HG02678 (cell line): Measurements from ENCODE around the gene VEGFA.

Experiments used
- ATAC-seq: cut with Tn5 transposase; IDR thresholded peaks from one replicate; pipeline ENCODE4 v1.9.1; 2021; ENCODE audit warnings: mild to moderate bottlenecking, moderate library complexity; ENCODE audit not compliant: unreplicated experiment

Gene VEGFA

GRCh38 chr6:43784049-43784855, 14.2 kb downstream of the VEGFA start:
- no peak for ATAC-seq

- ATAC-seq = no peak
These were observed 15.3 kb downstream of the VEGFA start for GRCh38 chr6:43785220-43785752.

- no peak for ATAC-seq
These were observed 15.9 kb downstream of the VEGFA start for GRCh38 chr6:43785904-43786303.

- no peak for ATAC-seq
These were observed 16.8 kb downstream of the VEGFA start for GRCh38 chr6:43786664-43787329.

DNA sequence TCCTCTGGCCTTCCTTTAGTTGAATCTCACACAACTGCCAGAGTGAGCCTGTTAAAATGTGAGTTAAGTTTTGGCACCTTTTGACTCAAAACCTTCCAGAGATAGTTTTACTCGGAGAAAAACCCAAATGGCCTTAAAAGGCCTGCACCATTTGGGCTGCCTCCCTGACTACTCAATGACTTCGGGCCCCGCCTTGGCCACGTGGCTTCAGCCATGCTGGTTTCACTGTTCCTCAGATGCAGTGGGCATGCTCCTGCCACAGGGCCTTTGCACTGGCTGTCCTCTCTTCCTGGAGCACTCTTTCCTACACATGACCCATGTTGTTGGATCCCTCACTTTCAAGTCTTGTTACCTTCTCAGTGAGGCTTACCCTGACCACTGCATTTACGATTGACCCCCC, 18.3 kb downstream of the VEGFA start:
- no peak for ATAC-seq

DNA sequence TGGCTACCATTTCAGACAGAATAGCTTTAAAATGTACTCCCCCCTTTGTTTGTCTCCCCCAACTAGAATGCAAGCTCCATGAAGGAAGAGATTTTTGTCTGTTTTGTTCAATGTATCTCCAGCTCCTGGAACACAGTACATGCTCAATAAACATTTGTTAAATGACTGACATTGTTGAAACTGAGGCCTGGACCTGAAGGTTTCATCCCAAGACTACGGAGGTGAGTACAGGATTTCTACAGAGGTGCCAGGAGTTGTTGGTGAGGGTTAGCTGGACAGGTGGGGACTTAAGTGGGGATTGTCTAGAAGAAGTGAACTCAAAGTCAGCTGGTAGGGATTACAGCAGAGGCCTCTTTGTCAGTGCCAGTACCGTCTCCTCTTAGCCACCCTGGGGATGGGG, 19.4 kb downstream of the VEGFA start:
- ATAC-seq = no peak

DNA sequence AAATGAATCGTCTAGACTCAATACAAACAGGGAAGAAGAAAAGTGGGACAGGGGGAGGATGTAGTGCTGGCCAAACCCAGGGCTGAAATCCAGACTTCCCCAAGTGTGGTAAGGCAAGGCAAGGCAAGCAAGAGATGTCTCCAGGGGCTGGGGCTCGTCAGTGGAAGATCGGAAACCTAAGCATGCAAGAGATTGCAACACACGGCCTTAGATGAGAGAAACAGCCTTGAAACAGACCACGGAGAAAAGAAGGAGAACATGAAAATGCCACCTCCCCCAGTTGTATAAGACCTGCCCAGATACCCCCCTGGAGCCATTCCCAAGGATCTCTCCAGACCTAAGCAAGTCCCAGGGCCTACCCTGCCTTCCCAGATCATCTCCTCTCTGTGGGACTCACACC, 20.0 kb downstream of the VEGFA start:
- no peak for ATAC-seq

DNA sequence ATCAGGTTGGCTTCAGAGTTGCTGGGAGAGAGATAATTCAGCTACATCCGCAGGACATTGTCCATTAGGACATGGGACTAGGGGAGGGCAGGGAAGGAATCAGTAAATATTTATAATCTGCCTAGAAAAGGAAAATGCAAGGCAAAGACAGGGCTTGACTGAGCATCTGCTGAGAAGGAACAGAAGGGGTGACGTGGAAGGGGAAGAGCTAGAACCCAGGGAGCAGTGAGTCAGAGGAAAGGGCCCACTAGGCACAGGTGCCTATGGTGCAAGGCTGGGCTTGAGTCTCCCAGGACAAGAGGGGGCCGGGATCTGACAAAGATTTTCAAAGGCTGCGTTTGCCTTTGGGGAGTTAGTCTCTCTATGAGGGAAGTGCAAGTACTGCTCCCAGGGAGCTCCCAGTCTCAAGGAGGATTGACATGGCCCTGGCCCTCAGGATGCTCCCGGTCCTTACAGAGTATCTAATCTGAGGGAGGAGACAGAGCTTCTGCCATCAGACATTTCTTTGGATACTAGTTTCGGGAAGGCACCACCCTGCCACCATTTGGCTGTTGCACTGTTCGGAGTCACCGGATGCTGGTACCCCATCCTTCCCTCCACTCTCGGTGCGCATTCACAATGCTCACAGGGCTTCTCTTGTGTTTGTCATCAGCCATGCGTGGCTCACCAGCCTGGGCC, 21.9 kb downstream of the VEGFA start:
- ATAC-seq = no peak

DNA sequence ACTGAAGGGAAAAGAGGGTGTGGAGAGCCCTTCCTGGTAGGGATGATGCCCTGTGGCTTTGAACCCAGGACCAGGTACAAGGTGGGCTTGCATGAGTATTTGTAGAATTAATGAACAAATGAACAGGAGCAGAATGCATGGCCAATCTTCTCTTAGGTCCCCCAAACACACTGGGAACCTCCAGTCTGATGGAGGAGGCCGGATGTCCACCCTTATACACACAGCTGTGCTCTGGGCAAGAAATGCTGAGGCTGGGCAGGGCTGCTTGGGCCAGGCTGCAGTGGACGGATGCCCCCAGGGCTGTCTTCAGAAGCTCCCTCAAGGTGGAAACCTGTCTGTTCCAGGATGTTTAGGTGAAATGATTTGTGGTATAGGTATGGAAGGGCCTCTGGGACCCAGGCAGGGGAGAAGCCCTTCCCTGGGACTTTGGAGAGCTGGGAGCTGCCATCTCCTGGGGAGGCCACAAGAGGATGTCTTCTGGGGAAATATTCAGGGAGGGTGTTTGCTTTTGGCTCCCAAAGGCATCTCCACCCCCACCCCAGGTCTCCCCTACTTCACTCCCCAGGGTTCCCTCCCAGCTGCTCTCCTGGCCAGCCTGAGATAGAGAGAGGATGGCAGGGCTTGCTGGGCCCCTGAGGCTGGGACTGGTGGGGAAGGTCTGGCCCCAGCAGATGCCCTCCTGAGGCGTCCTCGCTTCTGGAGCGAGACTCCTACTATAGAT, 23.3 kb downstream of the VEGFA start:
- ATAC-seq = no peak

GRCh38 chr6:43793875-43794242, 23.8 kb downstream of the VEGFA start:
- ATAC-seq = no peak

DNA sequence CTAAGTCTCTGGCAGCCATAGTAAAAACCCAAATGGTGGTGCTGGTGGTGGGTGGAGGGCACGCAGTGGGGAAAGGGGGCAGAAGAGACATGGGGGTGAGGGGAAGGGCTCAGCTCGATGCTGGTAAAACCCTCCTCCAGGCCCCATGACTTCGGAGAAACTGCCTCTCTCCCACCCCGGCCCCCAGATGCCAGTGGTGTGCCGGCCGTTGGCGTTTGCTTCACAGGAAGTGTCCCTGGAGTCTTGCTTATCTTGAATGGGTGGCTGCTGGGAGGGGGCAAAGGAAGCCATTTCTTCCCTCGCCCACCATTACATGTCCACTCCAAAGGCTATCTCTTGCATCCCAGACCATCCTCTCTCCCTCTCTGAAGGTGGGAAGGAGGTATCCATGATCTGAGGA, 25.4 kb downstream of the VEGFA start:
- no peak for ATAC-seq

DNA sequence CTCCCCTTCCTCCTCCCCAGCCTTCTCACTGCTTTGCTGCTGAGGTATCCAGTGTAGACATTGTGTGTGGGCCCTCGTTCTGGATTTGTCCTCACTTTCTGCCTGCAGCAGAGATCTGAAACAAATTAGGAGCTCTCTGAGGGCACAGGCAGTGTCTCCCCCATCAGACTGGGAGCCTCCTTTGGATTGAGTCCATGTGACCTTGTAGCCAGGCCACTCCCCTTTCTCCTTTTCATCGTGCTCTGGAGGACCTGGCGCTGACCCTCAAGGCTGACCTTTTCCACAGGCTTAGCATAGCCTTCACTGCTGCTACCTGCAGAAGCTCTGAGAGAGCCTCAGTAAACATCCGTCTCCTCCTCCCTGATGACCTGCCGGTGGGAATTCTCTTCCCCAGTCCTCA, 26.2 kb downstream of the VEGFA start:
- ATAC-seq = no peak

GRCh38 chr6:43796903-43797890, 27.2 kb downstream of the VEGFA start:
- no peak for ATAC-seq

DNA sequence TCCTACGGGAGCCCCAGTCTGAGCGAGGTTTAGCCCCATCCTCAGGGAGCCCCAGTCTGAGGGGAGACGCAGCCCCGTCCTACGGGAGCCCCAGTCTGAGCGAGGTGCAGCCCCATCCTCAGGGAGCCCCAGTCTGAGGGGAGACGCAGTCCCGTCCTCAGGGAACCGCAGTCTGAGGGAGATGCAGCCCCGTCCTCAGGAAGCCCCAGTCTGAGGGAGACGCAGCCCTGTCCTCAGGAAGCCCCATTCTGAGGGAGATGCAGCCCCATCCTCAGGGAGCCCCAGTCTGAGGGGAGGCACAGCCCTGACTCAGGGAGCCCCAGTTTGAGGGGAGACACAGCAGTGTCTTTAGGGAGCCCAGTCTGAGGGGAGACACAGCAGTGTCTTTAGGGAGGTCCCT, 27.9 kb downstream of the VEGFA start:
- no peak for ATAC-seq

DNA sequence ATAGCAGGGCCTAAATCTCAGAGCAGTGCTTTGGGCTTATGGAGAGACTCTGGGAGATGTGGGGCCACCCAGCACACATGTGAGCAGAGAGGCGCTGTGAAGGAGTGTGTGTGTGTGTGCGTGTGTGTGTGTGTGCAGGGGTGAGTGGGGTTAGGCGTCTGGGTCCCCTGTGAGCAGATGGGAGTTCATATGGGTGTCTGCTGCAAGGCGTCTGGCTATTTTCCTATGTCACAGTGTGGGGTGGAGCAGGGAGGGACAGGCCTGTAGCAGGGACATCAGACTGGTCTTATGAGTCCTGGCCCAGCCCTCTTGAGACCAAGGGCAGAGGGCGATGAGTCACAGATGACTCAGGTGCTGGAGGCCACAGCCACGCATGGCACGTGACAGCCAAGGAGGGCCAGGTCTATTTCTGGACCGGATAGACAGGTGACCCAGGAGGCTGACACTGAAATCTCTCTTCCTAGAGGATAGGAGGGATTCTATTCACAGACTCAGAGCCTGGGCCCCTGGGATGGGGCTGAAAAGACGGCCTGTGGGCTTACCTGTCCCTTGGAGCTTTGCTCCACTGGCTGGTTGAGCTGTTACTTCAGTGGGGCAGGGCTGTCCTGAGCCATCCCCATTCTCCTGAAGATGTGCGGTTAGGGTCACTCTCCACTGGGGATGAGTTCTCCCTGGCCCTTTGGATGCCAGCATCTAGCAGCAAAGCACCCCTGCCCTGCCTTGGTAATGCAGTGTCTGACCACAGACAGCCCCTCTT, 28.9 kb downstream of the VEGFA start:
- ATAC-seq = no peak

GRCh38 chr6:43799551-43800297, 29.7 kb downstream of the VEGFA start:
- no peak for ATAC-seq

DNA sequence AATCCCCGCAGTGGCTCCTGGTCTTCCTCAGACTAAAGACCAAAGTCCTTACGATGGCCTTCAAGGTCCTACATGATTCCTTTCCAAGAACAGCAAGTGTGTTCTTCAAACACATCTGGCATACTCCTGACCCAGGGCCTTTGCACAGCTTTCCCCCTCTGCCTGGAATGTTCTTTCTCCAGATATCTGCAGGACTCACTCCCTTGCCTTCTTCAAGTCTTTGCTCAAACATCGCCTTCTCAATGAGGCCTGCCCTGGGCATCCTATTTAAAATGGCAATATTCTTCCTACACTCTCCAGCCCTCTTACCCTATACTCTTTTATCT, 30.2 kb downstream of the VEGFA start:
- no peak for ATAC-seq

GRCh38 chr6:43800746-43801494, 30.9 kb downstream of the VEGFA start:
- no peak for ATAC-seq
